Endothelial cell of umbilical vein (primary cell): Measurements from ENCODE around the gene SNW1. TPM values are rescaled to one million over a fixed set of nuclear protein-coding genes. Genes with fewer than 3 reads are reported as not detected.

Source experiments
- BruUV-seq: library from RNA; stranded (reverse); fragments of 400-500 nt; replicated peaks from 2 replicates; lab custom pipeline; 2021; lab: Mats Ljungman, UMichigan
- CTCF ChIA-PET: fragments of 300-600, 350-600 bp; sonication (Branson Sonifier 250); formaldehyde crosslinking; loops from one replicate; lab custom pipeline; 2021; ENCODE audit warnings: antibody characterized with exemption, inconsistent platforms; lab: Charles Lee
- POLR2A ChIA-PET: fragments of 300-600, 350-600 bp; sonication (Branson Sonifier 250); formaldehyde crosslinking; loops from one replicate; lab custom pipeline; 2021; ENCODE audit warnings: antibody characterized with exemption, inconsistent platforms; lab: Charles Lee
- DNase-seq: peaks from one replicate; pipeline ENCODE4 v3.0.0-alpha.2; 2011; ENCODE audit warnings: low read depth, low spot score
- FAIRE-seq: peaks from 2 replicates; lab custom pipeline; 2011; peaks lifted over from hg19 to GRCh38; lab: Jason Lieb, UNC
- H2AFZ ChIP-seq: 2 replicates; pipeline ENCODE4 v1.6.0; 2012; ENCODE audit warnings: low read depth, low read length, control low read depth, inconsistent platforms
- H3K27ac ChIP-seq: 2 replicates; pipeline ENCODE4 v1.5.1; 2011; ENCODE audit warnings: low read depth, mild to moderate bottlenecking, control low read depth, low read length, moderate library complexity; ENCODE audit not compliant: insufficient read depth
- H3K27me3 ChIP-seq, 2 experiments: 2 replicates each; pipeline versions ENCODE4 v1.6.0 to v1.6.1; 2011; ENCODE audit warnings: low read length in 2 of 2, mixed read lengths in 1 of 2; ENCODE audit not compliant: control insufficient read depth in 2 of 2, insufficient read depth in 2 of 2
- H3K36me3 ChIP-seq, 2 experiments: 2 replicates in 1 of 2; 3 replicates in 1 of 2; pipeline ENCODE4 v1.5.1; 2011; ENCODE audit warnings: low read length in 2 of 2, mild to moderate bottlenecking in 1 of 2, moderate library complexity in 1 of 2; ENCODE audit not compliant: control insufficient read depth in 2 of 2, insufficient read depth in 2 of 2; ENCODE audit errors: extremely low read depth in 1 of 2
- H3K4me1 ChIP-seq: 3 replicates; pipeline ENCODE4 v1.5.1; 2011; ENCODE audit warnings: mild to moderate bottlenecking, low read length; ENCODE audit not compliant: control insufficient read depth, insufficient read depth; ENCODE audit errors: extremely low read depth
- H3K4me2 ChIP-seq: 2 replicates; pipeline ENCODE4 v1.6.1; 2011; ENCODE audit warnings: low read length, control low read depth, mixed read lengths; ENCODE audit not compliant: insufficient read depth
- H3K4me3 ChIP-seq, 3 experiments: fragments of 200-600 bp in 1 of 3; sonication (generic), shearing (Covaris generic) in 1 of 3; replicated peaks in 1 of 3; 2 replicates each; pipeline ENCODE4 v1.5.1; 2011 to 2016; ENCODE audit warnings: control low read depth in 3 of 3, low read length in 3 of 3, mild to moderate bottlenecking in 2 of 3, inconsistent platforms in 1 of 3, low read depth in 1 of 3, moderate library complexity in 1 of 3; ENCODE audit not compliant: insufficient read depth in 1 of 3
- H3K79me2 ChIP-seq: 2 replicates; pipeline ENCODE4 v1.6.0; 2012; ENCODE audit warnings: low read length, inconsistent platforms; ENCODE audit not compliant: control insufficient read depth, insufficient read depth
- H3K9ac ChIP-seq: replicated peaks from 2 replicates; pipeline ENCODE3; 2011; ENCODE audit warnings: low read length, control low read depth; ENCODE audit not compliant: insufficient read depth; ENCODE audit errors: extremely low read depth
- H3K9me1 ChIP-seq: replicated peaks from 3 replicates; pipeline ENCODE4 v1.6.0; 2011; ENCODE audit warnings: mild to moderate bottlenecking, low read length; ENCODE audit not compliant: control insufficient read depth, insufficient read depth; ENCODE audit errors: extremely low read depth
- H3K9me3 ChIP-seq: replicated peaks from 2 replicates; pipeline ENCODE4 v1.5.1; 2012; ENCODE audit warnings: low read length, inconsistent platforms; ENCODE audit not compliant: control insufficient read depth, insufficient read depth
- H4K20me1 ChIP-seq: replicated peaks from 2 replicates; pipeline ENCODE3; 2011; ENCODE audit warnings: mild to moderate bottlenecking, low read length; ENCODE audit not compliant: control insufficient read depth, insufficient read depth; ENCODE audit errors: extremely low read depth
- EZH2 ChIP-seq: IDR thresholded peaks from 2 replicates; pipeline ENCODE4 v1.6.1; 2012; ENCODE audit warnings: borderline replicate concordance, low read depth, mild to moderate bottlenecking, moderate library complexity, low read length, inconsistent platforms; ENCODE audit not compliant: severe bottlenecking
- GATA2 ChIP-seq: IDR thresholded peaks from 2 replicates; pipeline ENCODE4 v1.7.0; 2011; ENCODE audit warnings: low read depth, mild to moderate bottlenecking, moderate library complexity, mixed read lengths, low read length; ENCODE audit not compliant: insufficient read length, insufficient read depth
- JUN ChIP-seq: IDR thresholded peaks from 2 replicates; pipeline ENCODE4 v1.6.1; 2011; ENCODE audit warnings: borderline replicate concordance, low read depth; ENCODE audit not compliant: insufficient read length, insufficient read depth
- MYC ChIP-seq: IDR thresholded peaks from one replicate; pipeline ENCODE4 v1.6.1; 2011; ENCODE audit warnings: mild to moderate bottlenecking, low read depth, low read length
- POLR2A ChIP-seq: IDR thresholded peaks from 2 replicates; pipeline ENCODE4 v1.6.1; 2012; ENCODE audit warnings: low read depth, mild to moderate bottlenecking, control low read depth, low read length
- POLR2AphosphoS5 ChIP-seq: IDR thresholded peaks from 2 replicates; pipeline ENCODE4 v1.6.1; 2012; ENCODE audit warnings: low read depth, mild to moderate bottlenecking, control low read depth, low read length, moderate library complexity; ENCODE audit not compliant: insufficient read depth
- dilution Hi-C: fragments of 300-500 bp; cut with MboI; formaldehyde crosslinking; loops from one replicate; pipeline ENCODE4 v1.15.0; 2019; ENCODE audit warnings: low sequenced_read_pairs; ENCODE audit not compliant: extremely low pct_ligation_motif_present
- intact Hi-C: fragments of 100-400 bp; cut with micrococcal nuclease; formaldehyde crosslinking; loops from one replicate; pipeline ENCODE4 v1.10.0; 2022
- polyA plus RNA-seq, 4 experiments: library from polyadenylated mRNA; depleted of rRNA in 3 of 4; stranded (reverse) in 3 of 4; unstranded in 1 of 4; fragments of >200 nt; gene quantifications; 2 replicates each; pipeline versions ENCODE4 v1.2.1 to v1.2.3, GENCODE V29; 2011 to 2012; ENCODE audit warnings: missing spikeins in 1 of 4
- total RNA-seq: library from RNA; stranded (reverse); gene quantifications from 2 replicates; pipeline ENCODE4 v1.2.3, GENCODE V29; 2021
- TF ChIP-seq, protein P1 (sequence below), 2 donors: IDR thresholded peaks; 1 replicate in 1 of 2; 2 replicates in 1 of 2; pipeline ENCODE4 v1.5.1; 2011; ENCODE audit warnings: low read length in 2 of 2, mild to moderate bottlenecking in 2 of 2, moderate library complexity in 2 of 2, control low read depth in 1 of 2, inconsistent platforms in 1 of 2, low read depth in 1 of 2; ENCODE audit not compliant: insufficient read depth in 1 of 2; ENCODE audit errors: extremely low read depth in 1 of 2

The SNW1 gene
- total and polyA plus RNA-seq, 2 donors (not counting 3 experiments of a cell fraction or from before 2014, with no cell fraction given), result 14.3 to 104 TPM

DNA sequence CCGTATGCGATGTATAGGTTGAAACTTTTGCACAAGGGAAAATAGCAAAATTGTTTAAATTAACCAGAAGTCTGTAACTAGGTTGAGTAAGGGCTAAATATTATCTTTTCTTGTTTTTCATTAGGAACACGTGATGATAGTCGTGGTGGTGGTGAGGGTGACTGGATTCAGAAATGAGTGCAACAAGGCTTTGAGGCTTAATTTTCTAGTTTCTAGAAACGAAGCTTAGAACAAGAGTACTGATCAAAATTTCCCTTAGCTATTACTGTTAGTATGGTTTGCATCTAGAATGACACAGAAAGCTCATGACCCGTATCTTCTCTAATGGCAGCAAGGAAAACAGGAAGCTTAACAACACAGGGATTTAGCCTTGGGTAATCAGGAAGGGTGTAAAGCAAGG, 46.0 kb downstream of the SNW1 start:
- Histone ChIP-seq H3K4me2 (no peak overlapping the region), H3K9me3 (no peaks in the 10 kb centered on the region), H2AFZ (no peak overlapping the region), H4K20me1 (no peaks in the 10 kb centered on the region), H3K27me3 (no peaks in the 10 kb centered on the region), H3K4me3 (no peak overlapping the region), H3K9ac (no peak overlapping the region), H3K27ac (no peak overlapping the region), H3K9me1 (no peaks in the 10 kb centered on the region), H3K4me1 (no peaks in the 10 kb centered on the region), H3K79me2 (peaks cover 22% of the 10 kb centered on the region), H3K36me3 (peaks cover 25 to 28% of the 10 kb centered on the region in 2 experiments)
- no TSS peak for BruUV-seq
- CTCF ChIA-PET, result interaction anchor here (0.9 kb wide), 1 partner anchor 11 kb away, joined by 3 read pairs; no protein-coding TSS in a partner anchor
- no peak for TF ChIP-seq MYC
- no peak for TF ChIP-seq JUN
- no peak for TF ChIP-seq POLR2AphosphoS5
- no peak for TF ChIP-seq POLR2A
- no peak for TF ChIP-seq GATA2
- TF ChIP-seq EZH2, result no peak
- TF ChIP-seq, protein P1, sequence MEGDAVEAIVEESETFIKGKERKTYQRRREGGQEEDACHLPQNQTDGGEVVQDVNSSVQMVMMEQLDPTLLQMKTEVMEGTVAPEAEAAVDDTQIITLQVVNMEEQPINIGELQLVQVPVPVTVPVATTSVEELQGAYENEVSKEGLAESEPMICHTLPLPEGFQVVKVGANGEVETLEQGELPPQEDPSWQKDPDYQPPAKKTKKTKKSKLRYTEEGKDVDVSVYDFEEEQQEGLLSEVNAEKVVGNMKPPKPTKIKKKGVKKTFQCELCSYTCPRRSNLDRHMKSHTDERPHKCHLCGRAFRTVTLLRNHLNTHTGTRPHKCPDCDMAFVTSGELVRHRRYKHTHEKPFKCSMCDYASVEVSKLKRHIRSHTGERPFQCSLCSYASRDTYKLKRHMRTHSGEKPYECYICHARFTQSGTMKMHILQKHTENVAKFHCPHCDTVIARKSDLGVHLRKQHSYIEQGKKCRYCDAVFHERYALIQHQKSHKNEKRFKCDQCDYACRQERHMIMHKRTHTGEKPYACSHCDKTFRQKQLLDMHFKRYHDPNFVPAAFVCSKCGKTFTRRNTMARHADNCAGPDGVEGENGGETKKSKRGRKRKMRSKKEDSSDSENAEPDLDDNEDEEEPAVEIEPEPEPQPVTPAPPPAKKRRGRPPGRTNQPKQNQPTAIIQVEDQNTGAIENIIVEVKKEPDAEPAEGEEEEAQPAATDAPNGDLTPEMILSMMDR (IDR thresholded peaks at IDR 0.05; ENCODE audit: extremely low read depth in 1 of 2, insufficient read depth in 1 of 2, low read depth in 1 of 2, low read length in 2 of 2), result no peak
- no peak for DNase-seq
- dilution Hi-C loops, result no loop called here
- intact Hi-C loops, result no loop called here
- FAIRE-seq, result no peak
- POLR2A ChIA-PET, result no interaction called here
